GM13976 (cell line): ENCODE measurements around the gene ITGB1.

Source experiments
- DNase-seq: peaks from one replicate; pipeline ENCODE4 v3.0.0; 2012; ENCODE audit warnings: low spot score
- in situ Hi-C: fragments of 300-500 bp; cut with MboI; formaldehyde crosslinking; loops from one replicate; pipeline ENCODE4 v1.12.0; 2022; ENCODE audit warnings: low sequenced_read_pairs, mixed read lengths, inconsistent platforms; ENCODE audit not compliant: unreplicated experiment
- TF ChIP-seq, protein P1 (sequence below): IDR thresholded peaks from 2 replicates; pipeline ENCODE4 v1.5.1; 2012; ENCODE audit warnings: borderline replicate concordance, mild to moderate bottlenecking; ENCODE audit not compliant: insufficient read depth; ENCODE audit errors: extremely low read depth, missing control alignments, control extremely low read depth

The ITGB1 gene

DNA sequence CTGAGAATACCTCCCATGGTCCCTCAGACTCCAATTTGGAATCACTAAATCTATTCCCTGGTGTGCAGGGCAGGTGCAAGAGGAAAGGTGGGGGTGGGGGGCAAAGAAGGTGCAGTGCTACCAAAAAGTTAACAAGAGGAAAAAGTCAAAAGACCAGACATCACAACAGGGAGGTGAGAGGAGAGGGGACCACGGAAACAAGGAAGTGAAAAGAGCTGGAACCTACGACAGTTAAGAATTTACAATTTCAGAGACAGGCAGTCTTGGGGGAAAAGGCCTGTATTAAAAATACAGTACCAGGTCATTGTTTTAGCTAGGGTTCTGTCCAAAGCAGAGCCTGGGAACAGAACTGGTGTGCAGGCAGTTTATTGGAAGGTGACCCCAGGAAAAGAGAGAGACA is 14.6 kb downstream of the ITGB1 start:
- peak; percentile 33 for DNase-seq
- in situ Hi-C loops = no loop called here
- TF ChIP-seq, protein P1, sequence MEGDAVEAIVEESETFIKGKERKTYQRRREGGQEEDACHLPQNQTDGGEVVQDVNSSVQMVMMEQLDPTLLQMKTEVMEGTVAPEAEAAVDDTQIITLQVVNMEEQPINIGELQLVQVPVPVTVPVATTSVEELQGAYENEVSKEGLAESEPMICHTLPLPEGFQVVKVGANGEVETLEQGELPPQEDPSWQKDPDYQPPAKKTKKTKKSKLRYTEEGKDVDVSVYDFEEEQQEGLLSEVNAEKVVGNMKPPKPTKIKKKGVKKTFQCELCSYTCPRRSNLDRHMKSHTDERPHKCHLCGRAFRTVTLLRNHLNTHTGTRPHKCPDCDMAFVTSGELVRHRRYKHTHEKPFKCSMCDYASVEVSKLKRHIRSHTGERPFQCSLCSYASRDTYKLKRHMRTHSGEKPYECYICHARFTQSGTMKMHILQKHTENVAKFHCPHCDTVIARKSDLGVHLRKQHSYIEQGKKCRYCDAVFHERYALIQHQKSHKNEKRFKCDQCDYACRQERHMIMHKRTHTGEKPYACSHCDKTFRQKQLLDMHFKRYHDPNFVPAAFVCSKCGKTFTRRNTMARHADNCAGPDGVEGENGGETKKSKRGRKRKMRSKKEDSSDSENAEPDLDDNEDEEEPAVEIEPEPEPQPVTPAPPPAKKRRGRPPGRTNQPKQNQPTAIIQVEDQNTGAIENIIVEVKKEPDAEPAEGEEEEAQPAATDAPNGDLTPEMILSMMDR = no peak

DNA sequence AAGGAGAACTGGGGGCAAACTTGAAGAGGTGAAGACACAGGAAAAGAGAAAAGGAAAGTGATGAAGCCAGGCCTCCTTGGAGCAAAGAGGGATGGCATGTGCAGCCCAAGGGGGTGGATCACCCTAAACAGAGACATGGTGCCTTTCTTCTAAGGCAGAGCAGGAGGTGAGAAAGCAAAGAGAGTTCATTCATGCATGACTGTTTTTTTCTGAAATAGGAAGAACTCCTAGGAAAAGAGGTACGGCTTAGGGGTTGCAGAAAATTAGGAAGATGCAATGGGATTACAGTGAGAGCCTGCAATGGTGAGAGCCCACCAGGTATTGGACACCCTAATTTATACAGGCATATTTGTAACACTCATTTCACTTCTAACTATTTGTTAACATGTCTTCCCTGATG is 15.9 kb downstream of the ITGB1 start:
- no peak for DNase-seq
- in situ Hi-C loops = no loop called here
- TF ChIP-seq, protein P1 = no peak

DNA sequence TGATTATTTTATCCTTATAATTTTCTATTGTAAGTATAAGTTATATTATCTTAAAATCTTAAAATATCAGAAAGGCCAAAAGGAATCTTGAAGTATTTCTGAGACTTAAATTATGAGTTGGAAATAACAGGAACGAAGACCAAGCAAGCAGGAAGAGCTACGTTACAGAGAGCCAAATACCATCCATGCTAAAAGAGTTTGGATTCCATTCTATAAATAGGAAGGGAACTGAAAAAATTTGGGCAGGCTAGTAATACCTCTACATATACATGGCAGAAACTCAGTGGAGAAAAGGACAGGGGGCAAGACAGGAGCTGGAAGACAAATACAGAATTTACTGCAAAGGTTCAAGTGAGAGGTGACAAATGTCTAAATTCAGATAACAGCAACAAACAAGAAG is 16.7 kb downstream of the ITGB1 start:
- in situ Hi-C loops = no loop called here
- no peak for DNase-seq
- TF ChIP-seq, protein P1 = no peak

- TF ChIP-seq, protein P1 = no peak
These were observed 17.4 kb downstream of the ITGB1 start for GRCh38 chr10:32940321-32941301.

DNA sequence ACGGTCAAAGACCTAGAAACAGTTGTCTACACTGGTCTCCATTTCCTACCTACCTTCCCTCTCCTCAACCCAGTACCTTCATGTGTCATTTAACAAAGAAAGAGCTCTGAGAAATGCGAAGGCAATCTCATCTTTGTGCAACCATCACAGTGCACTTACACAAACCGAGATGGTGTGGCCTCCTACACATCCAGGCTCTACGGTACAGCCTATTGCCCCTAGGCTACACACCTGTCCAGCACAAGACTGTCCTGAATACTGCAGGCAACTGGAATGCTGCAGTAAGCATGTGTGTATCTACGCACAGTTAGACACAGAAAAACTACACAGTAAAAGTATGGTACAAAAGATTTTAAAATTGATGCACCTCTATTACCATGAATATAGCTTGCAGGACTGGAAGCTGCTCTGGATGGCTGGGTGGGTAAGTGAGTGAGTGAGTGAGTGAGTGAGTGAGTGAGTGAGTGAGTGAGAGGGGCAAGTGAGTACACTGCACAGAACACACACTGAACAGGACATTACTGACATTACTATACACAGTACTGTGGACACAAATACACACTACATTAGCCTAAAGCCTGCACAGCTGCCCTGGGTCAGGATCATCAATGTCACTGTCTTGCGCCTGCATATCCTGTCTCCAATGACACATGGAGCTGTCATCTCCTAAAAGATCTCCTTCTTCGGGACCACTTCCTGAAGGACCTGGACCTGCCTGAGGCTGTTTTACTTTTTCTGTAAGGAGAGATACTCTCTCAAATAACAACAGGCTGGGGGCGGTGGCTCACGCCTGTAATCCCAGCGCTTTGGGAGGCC is 18.5 kb downstream of the ITGB1 start:
- TF ChIP-seq, protein P1 = no peak
- DNase-seq = no peak

More at GRCh38 chr10:32940321-32941301, 17.4 kb downstream of the ITGB1 start:
- in situ Hi-C loops = no loop called here
- DNase-seq = peak; percentile 25

DNA sequence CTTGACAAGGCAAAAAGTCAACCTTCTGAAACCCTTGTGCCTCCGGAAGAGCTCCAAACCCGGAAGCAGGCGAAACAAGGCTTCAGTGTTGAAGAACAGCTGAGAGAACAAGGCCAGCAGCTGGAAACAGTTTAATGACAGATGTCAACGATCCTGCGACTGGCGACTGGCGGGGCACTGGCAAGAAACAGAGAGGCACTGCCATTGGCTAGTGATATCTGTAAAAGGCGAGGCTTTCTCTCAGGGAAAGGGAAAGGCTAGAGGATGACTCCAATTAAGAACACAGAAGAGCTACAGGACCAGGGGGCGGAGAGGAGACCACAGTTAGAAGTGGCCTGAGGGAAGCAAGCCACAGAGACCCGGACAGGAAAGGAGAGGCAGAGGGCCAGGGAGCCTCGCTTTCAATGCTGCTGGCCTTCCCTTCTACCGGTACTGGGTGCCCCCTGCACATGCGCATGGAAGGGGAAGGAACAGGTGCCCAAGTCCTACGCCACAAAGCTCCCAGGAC is 19.4 kb downstream of the ITGB1 start:
- DNase-seq = no peak
- in situ Hi-C loops = no loop called here
- TF ChIP-seq, protein P1 = no peak

More for the DNA sequence above, 18.5 kb downstream of the ITGB1 start:
- in situ Hi-C loops = no loop called here
